ENCODE data around the gene EEPD1.
"Not testable (repeated sequence)": the region's sequence is repeated elsewhere in the genome, so short reads cannot be mapped to it uniquely, and the experiment has no call there.

DNA sequence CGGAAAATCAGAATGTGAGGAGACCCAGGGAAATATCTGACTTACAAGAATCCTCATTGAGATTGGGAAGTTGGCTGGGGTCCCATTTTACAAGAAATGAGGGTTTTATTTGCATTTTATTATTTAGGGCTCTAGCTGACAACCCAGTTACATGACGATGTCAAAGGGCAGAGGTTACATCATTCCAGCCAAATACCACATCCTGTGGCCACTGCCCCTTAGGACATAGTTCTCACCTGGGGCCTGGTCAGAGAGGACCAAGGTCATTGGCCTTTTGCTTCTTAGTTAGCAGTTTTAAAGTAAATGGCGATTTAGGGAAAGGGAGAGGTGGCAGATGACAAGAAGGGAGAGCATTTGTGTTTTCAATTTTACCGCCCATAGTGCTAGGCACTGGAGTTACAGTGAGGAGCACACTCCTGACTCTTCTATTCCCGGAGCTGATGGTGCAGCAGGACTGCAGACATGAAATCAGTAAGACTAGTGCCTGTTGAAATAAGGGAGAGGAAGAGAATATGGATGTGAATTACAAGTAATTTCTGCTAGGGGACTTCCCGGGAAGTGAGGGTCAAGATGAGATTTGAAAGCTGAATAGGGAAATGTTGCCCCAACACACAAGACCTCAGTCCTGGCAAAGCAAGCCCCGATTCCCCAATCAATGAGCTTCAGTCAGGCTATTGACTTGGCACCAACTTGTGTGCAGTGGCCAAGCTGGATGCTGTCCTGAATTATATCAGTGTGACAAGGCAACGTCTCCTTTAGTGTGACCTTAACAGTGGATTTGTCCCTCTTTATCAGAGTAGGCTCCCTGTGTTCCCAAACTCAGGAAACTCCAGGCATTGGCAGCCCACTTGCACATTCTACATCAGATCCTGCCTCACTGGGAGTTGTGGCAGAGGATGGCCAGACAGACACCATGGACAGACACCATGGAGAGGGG lies 45.8 kb upstream of the EEPD1 start:
- TF ChIP-seq TP53 (CRISPR knock-in tag; IDR thresholded peaks at IDR 0.05); CTCF (IDR thresholded peaks at IDR 0.05); MYBL2 (CRISPR knock-in tag; IDR thresholded peaks at IDR 0.05); ARID4B (CRISPR knock-in tag; IDR thresholded peaks at IDR 0.05; ENCODE audit: borderline replicate concordance); ZBTB43 (CRISPR knock-in tag; IDR thresholded peaks at IDR 0.05); ZNF281 (CRISPR knock-in tag; IDR thresholded peaks at IDR 0.05); JUN (CRISPR knock-in tag; IDR thresholded peaks at IDR 0.05); RORB (CRISPR knock-in tag; IDR thresholded peaks at IDR 0.05); MAX (CRISPR knock-in tag; IDR thresholded peaks at IDR 0.05): not testable (repeated sequence)
